Glutamatergic neuron (in vitro differentiated cells): ENCODE data around the gene GARIN5B. TPM values are rescaled to one million over a fixed set of nuclear protein-coding genes. Genes with fewer than 3 reads are reported as not detected.
A peak's percentile ranks its signal among the peaks of the same experiment; 100 is the strongest.

ENCODE experiments used
- DNase-seq: peaks from one replicate; pipeline ENCODE4 v3.0.0; 2022
- H3K27ac Mint-ChIP-seq: one replicate; pipeline ENCODE4 v1.8.0; 2020; ENCODE audit warnings: mild to moderate bottlenecking, mixed read lengths, inconsistent platforms; ENCODE audit not compliant: unreplicated experiment
- H3K27me3 Mint-ChIP-seq: one replicate; pipeline ENCODE4 v1.8.0; 2020; ENCODE audit warnings: mild to moderate bottlenecking, moderate library complexity, mixed read lengths, inconsistent platforms; ENCODE audit not compliant: unreplicated experiment
- H3K36me3 Mint-ChIP-seq: one replicate; pipeline ENCODE4 v1.8.0; 2020; ENCODE audit warnings: mild to moderate bottlenecking, mixed read lengths, inconsistent platforms; ENCODE audit not compliant: unreplicated experiment
- H3K4me1 Mint-ChIP-seq: one replicate; pipeline ENCODE4 v1.8.0; 2020; ENCODE audit warnings: mild to moderate bottlenecking, low read depth, mixed read lengths, inconsistent platforms; ENCODE audit not compliant: unreplicated experiment
- H3K4me3 Mint-ChIP-seq: one replicate; pipeline ENCODE4 v1.8.0; 2020; ENCODE audit warnings: mild to moderate bottlenecking, mixed read lengths, inconsistent platforms; ENCODE audit not compliant: unreplicated experiment
- H3K9me3 Mint-ChIP-seq: one replicate; pipeline ENCODE4 v1.8.0; 2020; ENCODE audit warnings: mild to moderate bottlenecking, moderate library complexity, mixed read lengths, inconsistent platforms; ENCODE audit not compliant: unreplicated experiment
- CTCF ChIP-seq: fragments of 200-600 bp; sonication (generic); IDR thresholded peaks from one replicate; pipeline ENCODE4 v1.5.0; 2021; ENCODE audit not compliant: partially characterized antibody, unreplicated experiment
- total RNA-seq: library from RNA; stranded (reverse); fragmentation: NEBNext Ultra II Directional; extraction: Animal tissue kit (Norgen Biotek cat#: 25700); gene quantifications from one replicate; pipeline ENCODE4 v1.2.1, GENCODE V29; 2021; ENCODE audit not compliant: unreplicated experiment

Gene GARIN5B
- total RNA-seq, 1 donor from 2014 or later: 0.17 TPM

- Mint-ChIP-seq H3K27ac (no peak overlapping the region), H3K4me1 (peaks cover 6% of the 10 kb centered on the region), H3K4me3 (peak overlapping the region; percentile 75), H3K27me3 (peaks cover 17% of the 10 kb centered on the region), H3K9me3 (peaks cover 10% of the 10 kb centered on the region), H3K36me3 (no peaks in the 10 kb centered on the region)
- TF ChIP-seq CTCF: no peak
- peak; percentile 84 for DNase-seq
These were observed 9.0 kb downstream of the GARIN5B start for GRCh38 chr19:55353803-55354697.

GRCh38 chr19:55353356-55353802, 9.7 kb downstream of the GARIN5B start:
- H3K36me3 Mint-ChIP-seq: no peaks in the 10 kb centered on the region
- peaks cover 13% of the 10 kb centered on the region for H3K4me1 Mint-ChIP-seq
- peak overlapping the region; percentile 61 for H3K4me3 Mint-ChIP-seq
- H3K27ac Mint-ChIP-seq: no peak overlapping the region
- no peak for DNase-seq
- H3K27me3 Mint-ChIP-seq: peaks cover 17% of the 10 kb centered on the region
- H3K9me3 Mint-ChIP-seq: peaks cover 10% of the 10 kb centered on the region
- no peak for TF ChIP-seq CTCF

- Mint-ChIP-seq H3K4me1 (peaks cover 19% of the 10 kb centered on the region), H3K4me3 (peak overlapping the region; percentile 61), H3K36me3 (no peaks in the 10 kb centered on the region), H3K9me3 (peaks cover 12% of the 10 kb centered on the region), H3K27me3 (peaks cover 17% of the 10 kb centered on the region), H3K27ac (no peak overlapping the region)
- TF ChIP-seq CTCF: no peak
- DNase-seq: no peak
These were observed 10.4 kb downstream of the GARIN5B start for GRCh38 chr19:55352549-55353145.

GRCh38 chr19:55352040-55352439, 11.0 kb downstream of the GARIN5B start:
- no peak for TF ChIP-seq CTCF
- Mint-ChIP-seq H3K36me3 (no peaks in the 10 kb centered on the region), H3K27ac (no peak overlapping the region), H3K4me3 (no peak overlapping the region), H3K9me3 (peaks cover 12% of the 10 kb centered on the region), H3K4me1 (peaks cover 19% of the 10 kb centered on the region), H3K27me3 (peaks cover 17% of the 10 kb centered on the region)
- no peak for DNase-seq
